Neuronal stem cell (in vitro differentiated cells): ENCODE data around the gene SLC6A3.

ENCODE experiments used
- DNase-seq: peaks from one replicate; pipeline ENCODE4 v3.0.0-alpha.2; 2013; ENCODE audit warnings: low spot score
- H2AFZ ChIP-seq: one replicate; pipeline ENCODE4 v1.6.1; 2013; ENCODE audit warnings: mild to moderate bottlenecking, low read length, inconsistent platforms
- H2AK5ac ChIP-seq: 2 replicates; pipeline ENCODE4 v1.6.1; 2013; ENCODE audit warnings: low read depth, mild to moderate bottlenecking, inconsistent platforms, low read length, moderate library complexity, mixed read lengths
- H2BK120ac ChIP-seq: 2 replicates; pipeline ENCODE4 v1.6.1; 2013; ENCODE audit warnings: low read depth, mild to moderate bottlenecking, inconsistent platforms, low read length, moderate library complexity, mixed read lengths
- H2BK12ac ChIP-seq: one replicate; pipeline ENCODE4 v1.6.1; 2013; ENCODE audit warnings: low read length, inconsistent platforms
- H2BK15ac ChIP-seq: 2 replicates; pipeline ENCODE4 v1.6.1; 2013; ENCODE audit warnings: mild to moderate bottlenecking, low read length, inconsistent platforms, mixed read lengths
- H2BK5ac ChIP-seq: one replicate; pipeline ENCODE4 v1.6.1; 2013; ENCODE audit warnings: inconsistent platforms, mild to moderate bottlenecking, low read length, moderate library complexity
- H3K14ac ChIP-seq: one replicate; pipeline ENCODE4 v1.6.1; 2013; ENCODE audit warnings: low read length, inconsistent platforms
- H3K18ac ChIP-seq: 2 replicates; pipeline ENCODE4 v1.6.1; 2013; ENCODE audit warnings: low read length, inconsistent platforms
- H3K23ac ChIP-seq: 2 replicates; pipeline ENCODE4 v1.6.1; 2013; ENCODE audit warnings: low read depth, mild to moderate bottlenecking, mixed read lengths, low read length, inconsistent platforms; ENCODE audit not compliant: poor library complexity
- H3K27ac ChIP-seq: replicated peaks from 3 replicates; pipeline ENCODE4 v1.5.1; 2013; ENCODE audit warnings: low read length, inconsistent platforms
- H3K27me3 ChIP-seq, 3 experiments: 2 replicates each; pipeline ENCODE4 v1.6.1; 2013; ENCODE audit warnings: low read length in 3 of 3, mild to moderate bottlenecking in 2 of 3, inconsistent platforms in 1 of 3, low read depth in 1 of 3, mixed read lengths in 1 of 3, moderate library complexity in 1 of 3; ENCODE audit not compliant: control insufficient read depth in 3 of 3, insufficient read depth in 3 of 3
- H3K36me3 ChIP-seq, 2 donors: replicated peaks in 1 of 2; 2 replicates each; pipeline ENCODE4 v1.6.1; 2013; ENCODE audit warnings: low read length in 2 of 2; ENCODE audit not compliant: control insufficient read depth in 2 of 2, insufficient read depth in 2 of 2
- H3K4ac ChIP-seq: 2 replicates; pipeline ENCODE4 v1.6.1; 2013; ENCODE audit warnings: inconsistent platforms, mild to moderate bottlenecking, low read length, moderate library complexity
- H3K4me1 ChIP-seq, 2 donors: 1 replicate in 1 of 2; 2 replicates in 1 of 2; pipeline ENCODE4 v1.6.1; 2013; ENCODE audit warnings: low read length in 2 of 2, low read depth in 1 of 2; ENCODE audit not compliant: control insufficient read depth in 2 of 2, insufficient read depth in 1 of 2
- H3K4me2 ChIP-seq: one replicate; pipeline ENCODE4 v1.6.1; 2013; ENCODE audit warnings: mild to moderate bottlenecking, low read length, inconsistent platforms; ENCODE audit not compliant: insufficient read depth, poor library complexity, severe bottlenecking
- H3K4me3 ChIP-seq, 2 donors: 2 replicates each; pipeline ENCODE4 v1.5.1; 2013; ENCODE audit warnings: low read length in 2 of 2, mild to moderate bottlenecking in 2 of 2, inconsistent platforms in 1 of 2, moderate library complexity in 1 of 2
- H3K79me1 ChIP-seq: one replicate; pipeline ENCODE4 v1.6.1; 2013; ENCODE audit warnings: low read depth, mild to moderate bottlenecking, inconsistent platforms, low read length, moderate library complexity
- H3K9ac ChIP-seq: one replicate; pipeline ENCODE4 v1.6.1; 2013; ENCODE audit warnings: mild to moderate bottlenecking, low read depth, low read length, inconsistent platforms; ENCODE audit not compliant: poor library complexity
- H3K9me3 ChIP-seq, 2 donors: replicated peaks in 1 of 2; 2 replicates each; pipeline versions ENCODE3 to v1.6.1; 2013; ENCODE audit warnings: low read length in 2 of 2, mild to moderate bottlenecking in 2 of 2, inconsistent platforms in 1 of 2, low read depth in 1 of 2, mixed read lengths in 1 of 2, moderate library complexity in 1 of 2; ENCODE audit not compliant: control insufficient read depth in 2 of 2, insufficient read depth in 1 of 2
- H4K8ac ChIP-seq: one replicate; pipeline ENCODE4 v1.6.1; 2013; ENCODE audit warnings: low read depth, mild to moderate bottlenecking, inconsistent platforms, low read length, moderate library complexity
- H4K91ac ChIP-seq: one replicate; pipeline ENCODE4 v1.6.1; 2013; ENCODE audit warnings: low read length, low read depth, mild to moderate bottlenecking, inconsistent platforms; ENCODE audit not compliant: poor library complexity
- WGBS, 2 donors: extraction: QIAGEN DNeasy Blood & Tissue Kit; methylation state at CpG; one replicate each; pipeline ENCODE4 v1.1.7; 2013; ENCODE audit warnings: missing lambda C conversion rate in 2 of 2, mixed read lengths in 1 of 2; ENCODE audit not compliant: insufficient read length in 2 of 2, insufficient replicate concordance in 1 of 2; ENCODE audit errors: extremely low coverage in 2 of 2; 5-methylcytosine and 5-hydroxymethylcytosine counted together

SLC6A3 gene

GRCh38 chr5:1437226-1437829, 7.9 kb downstream of the SLC6A3 start:
- no peak for DNase-seq
- H3K27me3 ChIP-seq: peaks cover 0 to 34% (median 0%) of the 10 kb centered on the region in 3 experiments
- H3K4ac ChIP-seq: no peak overlapping the region
- H2BK12ac ChIP-seq: no peak overlapping the region
- no peak overlapping the region for H2BK15ac ChIP-seq
- WGBS, 2 donors: no CpG with 5 or more reads among the region's 11 CpGs
- no peaks in the 10 kb centered on the region for H3K4me1 ChIP-seq
- no peak overlapping the region for H2AFZ ChIP-seq
- H3K9ac ChIP-seq: no peak overlapping the region
- no peak overlapping the region for H3K18ac ChIP-seq
- no peak overlapping the region for H4K8ac ChIP-seq
- H3K79me1 ChIP-seq: no peaks in the 10 kb centered on the region
- no peak overlapping the region for H3K4me2 ChIP-seq
- no peak overlapping the region for H2BK5ac ChIP-seq
- H2BK120ac ChIP-seq: no peak overlapping the region
- peaks cover 13% of the 10 kb centered on the region in 2 donors for H3K9me3 ChIP-seq
- no peak overlapping the region for H3K27ac ChIP-seq
- no peak overlapping the region for H4K91ac ChIP-seq
- H3K36me3 ChIP-seq: no peaks in the 10 kb centered on the region
- no peak overlapping the region for H2AK5ac ChIP-seq
- H3K23ac ChIP-seq: no peak overlapping the region
- H3K14ac ChIP-seq: no peak overlapping the region
- no peak overlapping the region for H3K4me3 ChIP-seq

GRCh38 chr5:1436681-1437080, 8.6 kb downstream of the SLC6A3 start:
- Histone ChIP-seq H3K4me3 (no peak overlapping the region), H3K36me3 (no peaks in the 10 kb centered on the region), H4K8ac (no peak overlapping the region), H3K27ac (no peak overlapping the region), H2AFZ (no peak overlapping the region), H2AK5ac (no peak overlapping the region), H3K4ac (no peak overlapping the region), H3K18ac (no peak overlapping the region), H3K4me2 (no peak overlapping the region), H2BK15ac (no peak overlapping the region), H3K9me3 (peaks cover 13% of the 10 kb centered on the region in 2 donors), H3K27me3 (peaks cover 0 to 28% (median 0%) of the 10 kb centered on the region in 3 experiments), H2BK12ac (no peak overlapping the region), H2BK5ac (no peak overlapping the region), H3K4me1 (no peaks in the 10 kb centered on the region), H4K91ac (no peak overlapping the region), H3K23ac (no peak overlapping the region), H3K14ac (no peak overlapping the region), H2BK120ac (no peak overlapping the region), H3K9ac (peak overlapping the region; percentile 13), H3K79me1 (no peaks in the 10 kb centered on the region)
- WGBS, 2 donors: no CpG with 5 or more reads among the region's 16 CpGs
- DNase-seq: no peak

GRCh38 chr5:1436036-1436435, 9.2 kb downstream of the SLC6A3 start:
- Histone ChIP-seq H2BK120ac (no peak overlapping the region), H2AK5ac (no peak overlapping the region), H3K4me3 (no peak overlapping the region), H4K91ac (no peak overlapping the region), H2BK5ac (no peak overlapping the region), H3K27me3 (peaks cover 0 to 23% (median 0%) of the 10 kb centered on the region in 3 experiments), H3K4me2 (no peak overlapping the region), H3K23ac (no peak overlapping the region), H3K9me3 (peaks cover 11 to 13% of the 10 kb centered on the region in 2 donors), H3K27ac (no peak overlapping the region), H3K36me3 (no peaks in the 10 kb centered on the region), H3K18ac (no peak overlapping the region), H2AFZ (no peak overlapping the region), H3K4ac (no peak overlapping the region), H2BK12ac (no peak overlapping the region), H2BK15ac (no peak overlapping the region), H3K79me1 (no peaks in the 10 kb centered on the region), H3K14ac (no peak overlapping the region), H4K8ac (no peak overlapping the region), H3K4me1 (no peaks in the 10 kb centered on the region), H3K9ac (no peak overlapping the region)
- whole genome bisulfite sequencing, 2 donors: no CpG with 5 or more reads among the region's 10 CpGs
- DNase-seq: no peak

GRCh38 chr5:1435369-1435768, 9.9 kb downstream of the SLC6A3 start:
- Histone ChIP-seq H3K14ac (no peak overlapping the region), H3K27me3 (peaks cover 0 to 27% (median 0%) of the 10 kb centered on the region in 3 experiments), H3K4me3 (no peak overlapping the region), H2BK120ac (no peak overlapping the region), H3K18ac (no peak overlapping the region), H3K4me1 (no peaks in the 10 kb centered on the region), H3K4ac (no peak overlapping the region), H4K91ac (no peak overlapping the region), H2BK15ac (no peak overlapping the region), H3K9me3 (peaks cover 10 to 13% of the 10 kb centered on the region in 2 donors), H2BK5ac (no peak overlapping the region), H3K4me2 (no peak overlapping the region), H3K23ac (peak overlapping the region; percentile 63), H2AFZ (no peak overlapping the region), H2BK12ac (peak overlapping the region; percentile 30), H3K36me3 (no peaks in the 10 kb centered on the region), H2AK5ac (no peak overlapping the region), H4K8ac (no peak overlapping the region), H3K27ac (no peak overlapping the region), H3K79me1 (no peaks in the 10 kb centered on the region), H3K9ac (no peak overlapping the region)
- no peak for DNase-seq
- no CpG with 5 or more reads among the region's 2 CpGs for WGBS, 2 donors
